GM21515 (cell line): Measurements from ENCODE around the gene TENM4.
"Not testable (repeated sequence)": the region's sequence is repeated elsewhere in the genome, so short reads cannot be mapped to it uniquely, and the experiment has no call there.

Source experiments
- ATAC-seq: cut with Tn5 transposase; IDR thresholded peaks from one replicate; pipeline ENCODE4 v1.9.1; 2021; ENCODE audit not compliant: unreplicated experiment

The TENM4 gene

GRCh38 chr11:78655561-78655960, 785.3 kb downstream of the TENM4 start:
- no peak for ATAC-seq

- no peak for ATAC-seq
These were observed 786.0 kb downstream of the TENM4 start for GRCh38 chr11:78654866-78655265.

- ATAC-seq = no peak
These were observed 786.8 kb downstream of the TENM4 start for GRCh38 chr11:78654071-78654470.

GRCh38 chr11:78653294-78653909, 787.4 kb downstream of the TENM4 start:
- no peak for ATAC-seq

GRCh38 chr11:78652843-78653239, 788.0 kb downstream of the TENM4 start:
- ATAC-seq = no peak

- no peak for ATAC-seq
These were observed 788.6 kb downstream of the TENM4 start for GRCh38 chr11:78651923-78652842.

- ATAC-seq = no peak
These were observed 789.6 kb downstream of the TENM4 start for GRCh38 chr11:78651136-78651775.

- no peak for ATAC-seq
These were observed 791.2 kb downstream of the TENM4 start for GRCh38 chr11:78649361-78650215.

- ATAC-seq = no peak
These were observed 792.6 kb downstream of the TENM4 start for GRCh38 chr11:78647986-78648875.

- ATAC-seq = no peak
These were observed 793.4 kb downstream of the TENM4 start for GRCh38 chr11:78647266-78647915.

GRCh38 chr11:78646564-78647185, 794.2 kb downstream of the TENM4 start:
- no peak for ATAC-seq

- peak; percentile 86 for ATAC-seq
These were observed 795.3 kb downstream of the TENM4 start for GRCh38 chr11:78645226-78646202.

GRCh38 chr11:78643676-78644056, 797.2 kb downstream of the TENM4 start:
- ATAC-seq = no peak

- ATAC-seq = no peak
These were observed 797.7 kb downstream of the TENM4 start for GRCh38 chr11:78642979-78643675.

GRCh38 chr11:78641541-78641940, 799.3 kb downstream of the TENM4 start:
- no peak for ATAC-seq

- no peak for ATAC-seq
These were observed 802.0 kb downstream of the TENM4 start for GRCh38 chr11:78638704-78639380.

- not testable (repeated sequence) for ATAC-seq
These were observed 803.3 kb downstream of the TENM4 start for GRCh38 chr11:78637527-78637926.
